Measurements from ENCODE around the gene DAAM2. TPM values are rescaled to one million over a fixed set of nuclear protein-coding genes. Genes with fewer than 3 reads are reported as not detected.
A peak's percentile ranks its signal among the peaks of the same experiment; 100 is the strongest.

The DAAM2 gene
- total and polyA plus RNA-seq, 2 of the 8 experiments (the other 6 are each of a cell fraction or from before 2014, with no cell fraction given), result 1.5 to 2.9 TPM

- no peak overlapping the region for H3K4me3 ChIP-seq (ENCODE audit: extremely low read depth in 1 of 4, insufficient read depth in 2 of 4, low read depth in 3 of 4, low read length in 4 of 4)
- no peak overlapping the region for H3K56ac ChIP-seq (replicated peaks; ENCODE audit: insufficient read length, low read depth, low read length)
- no peaks in the 10 kb centered on the region; a peak in 1 of 7 replicates for H3K4me1 ChIP-seq (replicated peaks in 1 of 4; ENCODE audit: control insufficient read depth in 3 of 4, insufficient read depth in 4 of 4, low read length in 3 of 4)
- no peak overlapping the region for H2BK20ac ChIP-seq (ENCODE audit: low read length)
- no peak overlapping the region for H2BK5ac ChIP-seq (ENCODE audit: low read depth, low read length)
- no peaks in the 10 kb centered on the region for H3K9me3 ChIP-seq (ENCODE audit: insufficient read depth in 2 of 2, low read depth in 1 of 2, low read length in 1 of 2)
- H3K18ac ChIP-seq (ENCODE audit: extremely low read depth, low read length), result no peak overlapping the region
- H3K79me2 ChIP-seq (ENCODE audit: control insufficient read depth in 1 of 2, insufficient read depth in 2 of 2, low read length in 2 of 2), result no peaks in the 10 kb centered on the region
- no peak overlapping the region for H3K23ac ChIP-seq (ENCODE audit: insufficient read length)
- 0 out of 2 replicates have a peak overlapping the region, but pooled peaks have one; percentile 8 for H2AFZ ChIP-seq (ENCODE audit: low read length)
- H2BK12ac ChIP-seq (ENCODE audit: low read depth, low read length), result no peak overlapping the region
- H2AK5ac ChIP-seq (ENCODE audit: low read depth, low read length), result no peak overlapping the region
- no peak for FAIRE-seq
- H3K9ac ChIP-seq (replicated peaks in 1 of 4; ENCODE audit: extremely low read depth in 1 of 4, low read depth in 3 of 4, low read length in 3 of 4), result no peak overlapping the region; a peak in 1 of 7 replicates
- no peak overlapping the region for H3K14ac ChIP-seq (ENCODE audit: insufficient read length)
- DNase-seq (ENCODE audit: low read depth in 1 of 2, low spot score in 2 of 2), result no peak
- no peak overlapping the region; the same call in 1 of the 2 replicates for H4K8ac ChIP-seq (ENCODE audit: extremely low read depth, insufficient read depth, low read length)
- ChIA-PET POLR2A (ENCODE audit: partially characterized antibody) (no interaction called here), CTCF (ENCODE audit: partially characterized antibody) (interaction anchor here (1.0 to 2.4 kb wide), 3 partner anchors 8 to 485 kb away, joined by 4 to 11 read pairs (median 4); no protein-coding TSS in a partner anchor)
- H4K91ac ChIP-seq (replicated peaks; ENCODE audit: insufficient read length, low read length), result no peak overlapping the region
- no peak overlapping the region for H2BK120ac ChIP-seq (replicated peaks; ENCODE audit: low read depth, low read length)
- no peaks in the 10 kb centered on the region for H3K36me3 ChIP-seq (ENCODE audit: control insufficient read depth in 2 of 4, insufficient read depth in 4 of 4, low read length in 3 of 4)
- H2BK15ac ChIP-seq (ENCODE audit: low read length), result no peak overlapping the region
- peaks cover 0 to 7% of the 10 kb centered on the region in 2 experiments for H4K20me1 ChIP-seq (replicated peaks in 1 of 2; ENCODE audit: control insufficient read depth in 1 of 2, insufficient read depth in 2 of 2, low read length in 2 of 2)
- H3K27me3 ChIP-seq (replicated peaks in 1 of 4; ENCODE audit: control insufficient read depth in 3 of 4, extremely low read depth in 1 of 4, insufficient read depth in 3 of 4, low read length in 3 of 4), result no peaks in the 10 kb centered on the region
- H3K27ac ChIP-seq (ENCODE audit: low read depth, low read length), result no peak overlapping the region
- H3K79me1 ChIP-seq (ENCODE audit: low read depth, low read length), result no peaks in the 10 kb centered on the region
- H3K4me2 ChIP-seq (ENCODE audit: insufficient read depth in 1 of 2, low read depth in 2 of 2, low read length in 2 of 2), result no peak overlapping the region
- no peak overlapping the region for H4K5ac ChIP-seq (ENCODE audit: insufficient read length, low read depth, low read length)
- 88% methylated on average over 9 of the region's 10 CpGs; no CpG with 5 or more reads in 1 of the 2 experiments for WGBS, 2 experiments (ENCODE audit: extremely low coverage in 1 of 2, insufficient coverage in 1 of 2, insufficient read length in 1 of 2, insufficient replicate concordance in 2 of 2, low coverage in 1 of 2, low lambda C conversion rate in 2 of 2, missing lambda C conversion rate in 1 of 2)
- no peak overlapping the region for H3K4ac ChIP-seq (replicated peaks; ENCODE audit: insufficient read length, low read depth, low read length)
- peaks cover 8% of the 10 kb centered on the region for H3K23me2 ChIP-seq (ENCODE audit: low read depth, low read length)
- no peak for TF ChIP-seq SP2 (IDR thresholded peaks at IDR 0.05; ENCODE audit: low read length)
- no peak for TF ChIP-seq SIN3A (conservative IDR thresholded peaks at IDR 0.05 in 1 of 2, IDR thresholded peaks at IDR 0.05 in 1 of 2; ENCODE audit: low read depth in 1 of 2, low read length in 2 of 2)
- TF ChIP-seq JUN (IDR thresholded peaks at IDR 0.05; ENCODE audit: low read depth, low read length), result no peak
- TF ChIP-seq RBBP5 (IDR thresholded peaks at IDR 0.05; ENCODE audit: borderline replicate concordance, low read depth, low read length), result no peak
- no peak for TF ChIP-seq RXRA (IDR thresholded peaks at IDR 0.05; ENCODE audit: insufficient read depth, low read depth, low read length)
- TF ChIP-seq CBX5 (IDR thresholded peaks at IDR 0.05; ENCODE audit: low read depth, low read length), result no peak
- TF ChIP-seq SIRT6 (IDR thresholded peaks at IDR 0.05; ENCODE audit: low read length), result no peak
- no peak for TF ChIP-seq RNF2 (IDR thresholded peaks at IDR 0.05; ENCODE audit: borderline replicate concordance, low read depth, low read length, missing control alignments, poor library complexity, severe bottlenecking)
- TF ChIP-seq PHF8 (conservative IDR thresholded peaks at IDR 0.05; ENCODE audit: low read depth, low read length), result no peak
- TF ChIP-seq MAX (IDR thresholded peaks at IDR 0.05), result no peak
- no peak for TF ChIP-seq EP300 (IDR thresholded peaks at IDR 0.05; ENCODE audit: borderline replicate concordance in 1 of 2, low read depth in 2 of 2, low read length in 2 of 2)
- TF ChIP-seq CTBP2 (IDR thresholded peaks at IDR 0.05; ENCODE audit: borderline replicate concordance, insufficient read depth, insufficient read length, low read length), result no peak
These were observed 55.0 kb downstream of the DAAM2 start for GRCh38 chr6:39847221-39847620.
